GM18909 (cell line): ENCODE measurements around the gene LAMP1.
"Not testable (repeated sequence)": the region's sequence is repeated elsewhere in the genome, so short reads cannot be mapped to it uniquely, and the experiment has no call there.

Experiments
- ATAC-seq: cut with Tn5 transposase; IDR thresholded peaks from one replicate; pipeline ENCODE4 v1.9.1; 2021; ENCODE audit warnings: mild to moderate bottlenecking; ENCODE audit not compliant: unreplicated experiment, poor library complexity

Gene LAMP1

DNA sequence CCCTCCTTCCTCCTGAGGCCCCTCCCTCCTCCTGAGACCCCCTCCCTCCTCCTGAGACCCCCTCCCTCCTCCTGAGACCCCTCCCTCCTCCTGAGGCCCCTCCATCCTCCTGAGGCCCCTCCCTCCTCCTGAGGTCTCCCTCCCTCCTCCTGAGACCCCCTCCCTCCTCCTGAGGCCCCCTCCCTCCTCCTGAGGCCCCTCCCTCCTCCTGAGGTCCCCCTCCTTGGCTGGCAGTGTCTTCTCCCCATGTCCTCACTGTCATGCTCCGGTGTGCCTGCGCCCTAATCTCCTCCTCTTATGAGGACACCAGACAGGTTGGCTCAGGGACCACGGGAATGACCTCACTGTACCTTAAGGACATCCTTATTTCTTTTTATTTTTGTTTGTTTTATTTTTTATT is 74.7 kb downstream of the LAMP1 start:
- ATAC-seq, result not testable (repeated sequence)
